Subcutaneous abdominal adipose tissue (tissue), 5 donors: ENCODE data around the gene ASPDH.

ENCODE experiments used
- H3K27ac ChIP-seq: one replicate; pipeline ENCODE4 v1.7.0; 2013; ENCODE audit warnings: low read depth, mild to moderate bottlenecking, inconsistent platforms, low read length, moderate library complexity
- H3K27me3 ChIP-seq, 5 donors: one replicate each; pipeline ENCODE4 v1.7.0; 2013; ENCODE audit warnings: low read length in 5 of 5, inconsistent platforms in 1 of 5; ENCODE audit not compliant: control insufficient read depth in 5 of 5, insufficient read depth in 4 of 5
- H3K36me3 ChIP-seq, 5 donors: one replicate each; pipeline ENCODE4 v1.7.0; 2013; ENCODE audit warnings: low read length in 5 of 5; ENCODE audit not compliant: control insufficient read depth in 5 of 5, insufficient read depth in 5 of 5
- H3K4me1 ChIP-seq, 5 donors: one replicate each; pipeline ENCODE4 v1.7.0; 2013; ENCODE audit warnings: low read length in 5 of 5, mild to moderate bottlenecking in 3 of 5, moderate library complexity in 1 of 5; ENCODE audit not compliant: control insufficient read depth in 5 of 5, insufficient read depth in 5 of 5
- H3K4me3 ChIP-seq, 5 donors: one replicate each; pipeline ENCODE4 v1.7.0; 2013; ENCODE audit warnings: low read length in 5 of 5, low read depth in 1 of 5
- H3K9ac ChIP-seq, 5 donors: one replicate each; pipeline ENCODE4 v1.7.0; 2013; ENCODE audit warnings: low read length in 5 of 5, mild to moderate bottlenecking in 4 of 5, moderate library complexity in 3 of 5
- H3K9me3 ChIP-seq, 5 donors: one replicate each; pipeline ENCODE4 v1.7.0; 2013; ENCODE audit warnings: low read length in 5 of 5; ENCODE audit not compliant: control insufficient read depth in 5 of 5
- donor health status: healthy.
- donor health status: healthy.
- donor health status: healthy.
- donor health status: healthy.
- donor health status: healthy.

The ASPDH gene

DNA sequence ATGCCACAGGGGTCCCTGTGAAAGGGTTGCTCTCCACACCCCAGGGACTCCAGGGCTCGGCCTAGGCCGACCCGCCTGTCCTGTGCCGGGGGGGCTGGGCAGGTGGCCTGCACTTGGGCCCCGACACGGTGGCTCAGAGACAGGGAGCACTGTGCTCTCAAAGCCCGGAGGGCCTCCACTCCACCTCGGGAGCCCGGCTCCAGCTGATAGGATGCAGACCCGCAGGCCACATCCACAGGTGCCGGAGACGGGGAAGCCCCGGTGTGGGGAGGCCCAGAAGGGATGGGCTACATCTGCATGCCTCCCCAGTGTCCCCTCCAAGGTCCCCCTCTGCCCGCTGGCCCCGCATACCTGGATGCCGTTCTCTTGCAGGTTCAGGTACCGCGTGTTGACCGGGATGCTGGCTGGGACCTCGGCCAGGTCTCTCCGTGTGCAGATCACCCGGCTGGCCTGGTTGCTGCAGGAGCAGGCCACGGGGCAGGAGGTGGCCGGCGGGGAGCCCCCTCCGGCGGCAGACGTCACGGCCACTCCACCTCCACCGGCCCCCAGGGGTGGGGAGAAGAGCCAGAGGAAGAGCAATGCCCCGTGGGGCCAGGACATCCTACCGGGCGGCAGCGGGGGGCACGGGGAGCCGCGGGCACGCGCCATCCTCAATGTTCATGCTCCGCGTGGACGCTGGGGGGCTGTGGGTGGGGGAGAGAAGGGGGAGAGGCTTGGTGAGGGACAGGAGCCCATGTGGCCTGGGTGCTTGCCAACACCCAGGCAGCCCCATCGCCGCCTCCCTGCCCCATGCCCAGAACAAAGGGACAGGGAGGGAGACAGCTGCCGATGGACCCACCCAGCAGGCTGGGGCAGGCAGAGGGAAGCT lies 34.7 kb upstream of the ASPDH start:
- H3K9ac ChIP-seq: no peak overlapping the region
- H3K27me3 ChIP-seq: peaks cover 28 to 48% (median 35%) of the 10 kb centered on the region in 5 donors

DNA sequence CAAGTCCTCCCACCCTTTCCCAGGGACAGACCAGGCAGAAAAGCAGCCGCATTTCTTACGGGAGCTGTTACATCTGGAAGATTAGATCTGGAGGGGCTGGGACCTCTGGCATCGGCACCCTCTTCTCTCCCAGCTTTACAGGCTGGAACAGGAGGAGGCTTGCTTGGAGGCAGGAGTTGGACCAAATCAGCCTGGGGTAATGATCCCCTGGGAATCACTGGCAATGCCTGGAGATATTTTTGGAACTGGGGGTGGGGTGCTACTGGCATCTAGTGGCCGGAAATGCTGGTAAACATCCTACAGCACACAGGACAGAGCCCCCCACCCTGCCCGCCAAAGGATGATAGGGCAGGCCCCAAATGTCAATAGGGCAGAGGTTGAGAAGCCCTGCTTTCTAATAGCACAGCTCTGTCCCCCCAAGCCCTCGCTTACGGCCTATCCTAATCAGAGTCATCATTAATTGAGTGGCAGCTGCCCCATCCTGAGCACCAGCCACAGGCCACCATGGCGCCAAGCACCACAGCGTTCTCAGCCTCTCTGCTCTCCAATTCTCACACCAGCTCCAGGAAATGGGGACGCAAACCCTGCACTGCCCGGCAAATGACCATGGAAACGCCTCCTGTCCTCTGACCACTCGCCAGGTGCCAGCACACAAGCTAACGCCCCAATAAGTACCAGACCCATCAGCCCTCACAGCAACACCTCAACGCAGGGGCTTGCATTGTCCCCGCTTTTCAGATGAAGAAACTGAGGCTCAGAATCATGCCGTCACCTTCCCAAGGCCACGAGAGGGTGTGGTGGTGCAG lies 33.9 kb upstream of the ASPDH start:
- peaks cover 0 to 5% (median 0%) of the 10 kb centered on the region in 5 donors for H3K4me1 ChIP-seq
- H3K27ac ChIP-seq: no peak overlapping the region
- H3K4me3 ChIP-seq: no peak overlapping the region
- no peaks in the 10 kb centered on the region for H3K36me3 ChIP-seq
- no peak overlapping the region for H3K9ac ChIP-seq
- H3K27me3 ChIP-seq: peaks cover 20 to 39% (median 28%) of the 10 kb centered on the region in 5 donors
- no peaks in the 10 kb centered on the region for H3K9me3 ChIP-seq

More for the DNA sequence above, 34.7 kb upstream of the ASPDH start:
- no peak overlapping the region for H3K27ac ChIP-seq
- H3K4me3 ChIP-seq: no peak overlapping the region
- no peaks in the 10 kb centered on the region for H3K9me3 ChIP-seq
- H3K36me3 ChIP-seq: no peaks in the 10 kb centered on the region
- H3K4me1 ChIP-seq: peaks cover 0 to 5% (median 0%) of the 10 kb centered on the region in 5 donors

DNA sequence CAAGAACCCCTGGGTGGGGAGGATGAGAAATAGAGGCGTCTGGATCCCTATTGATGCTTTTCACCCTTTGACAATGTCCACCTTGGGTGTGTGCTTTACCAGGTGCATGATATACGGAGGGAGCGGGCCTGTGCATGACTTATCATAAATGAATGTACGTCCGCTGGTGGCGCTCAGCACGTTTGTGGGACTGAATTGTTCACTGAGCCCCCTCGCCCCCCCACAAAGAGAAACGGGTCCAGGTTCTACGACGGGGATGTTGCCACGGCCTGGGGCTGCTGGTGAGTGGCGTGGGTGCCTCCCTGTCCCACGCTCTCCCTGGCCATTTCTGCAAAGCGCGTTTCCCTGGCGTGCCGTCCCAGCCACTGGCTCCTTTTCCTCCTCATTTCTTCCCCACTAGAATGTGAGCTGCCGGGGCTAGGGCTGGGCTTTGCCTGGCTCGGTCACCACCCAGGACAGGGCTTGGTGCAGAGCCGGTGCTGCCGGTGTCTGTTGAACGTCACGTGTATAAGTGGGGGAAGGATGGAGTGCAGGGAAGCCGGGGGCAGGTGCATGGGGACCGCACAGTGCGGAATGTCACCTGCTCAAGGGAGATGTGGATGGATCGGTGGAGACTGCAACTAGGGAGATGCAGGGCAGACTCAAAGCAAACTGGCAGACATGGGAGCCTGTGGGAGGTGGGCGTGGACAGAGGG lies 33.0 kb upstream of the ASPDH start:
- no peak overlapping the region for H3K9ac ChIP-seq

DNA sequence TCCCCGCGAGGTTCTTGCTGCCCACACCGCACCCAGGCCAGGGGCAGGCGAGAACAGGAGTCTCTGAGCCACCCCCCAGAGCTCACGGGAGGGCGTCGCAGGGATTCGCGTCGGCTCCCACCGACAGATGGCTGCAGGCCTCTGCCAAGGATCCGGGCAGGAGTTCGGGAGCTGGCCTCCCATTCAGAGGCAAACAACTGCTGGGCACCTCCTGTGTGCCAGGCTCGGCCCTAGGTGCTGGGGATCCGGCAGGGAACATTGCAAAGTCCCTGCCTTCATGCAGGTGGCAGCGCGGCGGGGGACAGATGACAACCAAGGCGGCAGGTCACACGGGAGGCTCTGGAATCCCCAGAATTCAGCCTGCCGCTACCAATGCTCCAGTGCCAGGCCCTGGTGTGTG lies 29.2 kb upstream of the ASPDH start:
- peaks cover 0 to 12% (median 4%) of the 10 kb centered on the region in 5 donors for H3K27me3 ChIP-seq
- peaks cover 0 to 5% (median 0%) of the 10 kb centered on the region in 5 donors for H3K4me1 ChIP-seq
- no peak overlapping the region for H3K27ac ChIP-seq
- H3K9me3 ChIP-seq: no peaks in the 10 kb centered on the region
- H3K36me3 ChIP-seq: no peaks in the 10 kb centered on the region
- H3K9ac ChIP-seq: no peak overlapping the region
- H3K4me3 ChIP-seq: no peak overlapping the region

More for the DNA sequence above, 33.0 kb upstream of the ASPDH start:
- no peak overlapping the region for H3K4me3 ChIP-seq
- H3K27me3 ChIP-seq: peaks cover 12 to 30% (median 19%) of the 10 kb centered on the region in 5 donors
- peaks cover 0 to 5% (median 0%) of the 10 kb centered on the region in 5 donors for H3K4me1 ChIP-seq
- no peak overlapping the region for H3K27ac ChIP-seq
- no peaks in the 10 kb centered on the region for H3K36me3 ChIP-seq
- H3K9me3 ChIP-seq: no peaks in the 10 kb centered on the region

DNA sequence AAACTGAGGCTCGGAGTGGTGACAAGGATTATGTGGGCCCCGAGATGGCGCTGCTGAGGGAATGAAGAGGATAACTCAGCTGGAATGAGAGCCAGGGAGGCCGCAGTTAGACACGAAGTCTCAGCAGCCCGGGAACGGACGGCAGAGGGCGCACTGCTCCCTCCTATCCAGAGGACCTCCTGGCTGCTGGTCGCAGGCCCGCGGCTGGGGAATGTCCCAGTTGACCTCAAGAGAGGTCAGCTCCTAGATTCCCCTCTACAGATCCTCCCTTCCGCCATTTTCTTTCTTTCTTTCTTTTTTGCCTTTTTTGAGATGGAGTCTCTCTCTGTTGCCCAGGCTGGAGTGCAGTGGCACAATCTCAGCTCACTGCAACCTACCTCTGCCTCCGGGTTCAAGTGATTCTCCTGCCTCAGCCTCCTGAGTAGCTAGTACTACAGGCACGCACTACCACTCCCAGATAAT lies 24.1 kb upstream of the ASPDH start:
- Histone ChIP-seq H3K9ac (no peak overlapping the region), H3K27me3 (peaks cover 0 to 4% (median 3%) of the 10 kb centered on the region in 5 donors), H3K9me3 (peaks cover 5 to 12% (median 10%) of the 10 kb centered on the region in 5 donors), H3K27ac (no peak overlapping the region), H3K36me3 (no peaks in the 10 kb centered on the region), H3K4me3 (no peak overlapping the region), H3K4me1 (no peaks in the 10 kb centered on the region)

DNA sequence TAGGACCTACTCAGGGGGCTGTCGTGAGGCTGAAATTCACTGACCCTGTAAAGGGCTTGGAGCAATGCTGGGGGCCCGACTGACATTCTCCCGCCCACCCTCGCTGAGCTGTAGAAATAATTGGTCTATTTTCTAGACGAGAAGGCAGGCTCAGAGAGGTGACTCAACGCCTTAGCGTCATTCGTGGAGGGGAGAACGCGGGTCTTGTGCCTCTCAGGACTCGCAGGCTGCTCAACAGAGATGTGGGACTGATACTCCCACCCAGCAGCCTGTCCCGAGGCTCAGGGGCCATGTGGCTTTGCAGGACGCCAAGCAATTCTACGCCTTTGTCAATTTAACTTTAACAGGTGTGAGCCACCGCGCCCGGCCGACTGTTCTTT lies 23.6 kb upstream of the ASPDH start:
- Histone ChIP-seq H3K27ac (no peak overlapping the region), H3K36me3 (no peaks in the 10 kb centered on the region), H3K9ac (no peak overlapping the region), H3K4me3 (no peak overlapping the region), H3K27me3 (peaks cover 0 to 4% (median 3%) of the 10 kb centered on the region in 5 donors), H3K9me3 (peaks cover 10 to 17% (median 15%) of the 10 kb centered on the region in 5 donors), H3K4me1 (no peaks in the 10 kb centered on the region)

DNA sequence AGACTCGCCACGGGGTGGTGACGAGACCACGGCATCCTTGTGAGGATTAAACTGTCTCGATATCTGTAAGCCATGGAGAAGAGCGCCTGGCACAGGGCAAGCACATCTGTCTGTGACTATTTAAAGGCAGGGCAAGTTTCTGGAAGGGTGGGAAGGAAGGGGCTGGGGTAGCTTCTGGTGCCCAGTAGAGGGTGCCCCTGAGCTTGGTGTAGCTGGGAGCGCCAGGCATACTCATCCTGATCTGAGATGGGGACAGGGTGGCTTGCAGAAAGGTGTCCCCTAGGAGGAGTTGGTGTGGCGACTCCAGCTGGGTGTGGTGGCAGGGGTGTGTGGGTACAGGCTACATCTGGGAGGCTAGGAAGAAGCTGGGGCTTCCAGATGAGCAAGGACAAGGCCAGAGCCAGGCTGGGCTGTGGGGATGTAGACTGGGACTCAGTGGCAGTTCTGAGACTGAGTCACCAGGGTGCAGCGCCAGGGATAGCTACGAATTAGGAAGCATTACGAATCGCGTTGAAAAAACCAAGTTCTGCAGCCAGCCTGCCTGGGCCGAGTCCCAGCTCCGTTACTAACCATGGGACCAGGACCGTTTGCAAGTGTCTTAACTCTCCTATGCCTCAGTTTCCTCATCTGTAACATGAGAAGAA lies 23.1 kb upstream of the ASPDH start:
- Histone ChIP-seq H3K36me3 (no peaks in the 10 kb centered on the region), H3K9ac (no peak overlapping the region), H3K27ac (no peak overlapping the region), H3K4me1 (no peaks in the 10 kb centered on the region), H3K27me3 (peaks cover 0 to 7% (median 3%) of the 10 kb centered on the region in 5 donors), H3K9me3 (peaks cover 11 to 19% (median 18%) of the 10 kb centered on the region in 5 donors), H3K4me3 (no peak overlapping the region)

DNA sequence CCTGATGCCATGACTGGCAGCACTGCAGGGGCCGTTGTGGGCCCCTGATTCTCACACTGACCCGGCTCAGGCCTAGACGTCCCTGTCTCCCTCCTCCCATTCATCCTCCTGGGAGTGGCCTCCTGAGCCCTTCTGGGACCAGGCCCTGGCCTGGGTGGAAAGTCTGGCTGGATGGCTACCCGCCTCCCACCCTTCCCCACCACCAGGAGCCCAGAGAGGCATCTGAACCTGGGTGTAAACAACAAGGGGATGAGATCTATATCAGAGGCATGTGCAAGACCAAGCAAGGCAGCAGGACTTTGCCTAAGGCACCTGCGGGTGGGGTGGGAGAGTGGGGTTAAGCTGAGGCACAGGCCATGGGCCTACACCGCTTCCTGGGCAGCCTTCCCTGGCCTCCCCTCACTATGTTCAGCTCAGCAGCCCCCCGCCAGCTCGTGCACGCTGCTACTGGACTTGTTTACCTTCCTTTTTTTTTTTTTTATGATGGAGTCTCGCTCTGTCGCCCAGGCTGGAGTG lies 22.0 kb upstream of the ASPDH start:
- H3K36me3 ChIP-seq: no peaks in the 10 kb centered on the region
- H3K4me3 ChIP-seq: no peak overlapping the region
- H3K4me1 ChIP-seq: no peaks in the 10 kb centered on the region
- H3K27me3 ChIP-seq: peaks cover 0 to 14% (median 11%) of the 10 kb centered on the region in 5 donors
- H3K9me3 ChIP-seq: peaks cover 11 to 22% (median 18%) of the 10 kb centered on the region in 5 donors
- no peak overlapping the region for H3K9ac ChIP-seq
- H3K27ac ChIP-seq: no peak overlapping the region

DNA sequence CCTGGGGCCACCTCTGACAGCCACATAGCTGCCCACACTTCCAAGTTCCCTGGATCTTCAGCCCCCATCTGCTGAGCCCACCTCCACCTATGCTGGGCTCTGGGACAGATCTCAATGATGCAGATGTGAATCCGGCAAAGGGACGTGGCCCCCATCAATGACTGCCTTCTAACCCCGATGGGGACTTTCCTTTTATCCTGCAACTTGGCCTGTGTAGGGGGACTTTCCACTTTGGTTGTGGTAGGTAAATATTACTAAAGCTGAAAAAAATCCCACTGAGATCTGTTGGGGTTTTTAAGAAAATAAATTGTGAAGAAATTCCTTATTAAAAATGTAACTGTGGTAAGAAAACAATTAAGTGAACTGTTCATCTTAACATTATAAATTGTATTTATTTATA lies 20.8 kb upstream of the ASPDH start:
- Histone ChIP-seq H3K4me3 (no peak overlapping the region), H3K36me3 (no peaks in the 10 kb centered on the region), H3K9me3 (peaks cover 11 to 22% (median 18%) of the 10 kb centered on the region in 5 donors), H3K9ac (no peak overlapping the region), H3K4me1 (no peaks in the 10 kb centered on the region), H3K27ac (no peak overlapping the region), H3K27me3 (peaks cover 6 to 21% (median 16%) of the 10 kb centered on the region in 5 donors)
